Endothelial cell of umbilical vein (primary cell): ENCODE results near the gene MAX. TPM values are rescaled to one million over a fixed set of nuclear protein-coding genes. Genes with fewer than 3 reads are reported as not detected.

ENCODE experiments used
- BruUV-seq: library from RNA; stranded (reverse); fragments of 400-500 nt; replicated peaks from 2 replicates; lab custom pipeline; 2021; lab: Mats Ljungman, UMichigan
- CTCF ChIA-PET: fragments of 300-600, 350-600 bp; sonication (Branson Sonifier 250); formaldehyde crosslinking; loops from one replicate; lab custom pipeline; 2021; ENCODE audit warnings: antibody characterized with exemption, inconsistent platforms; lab: Charles Lee
- POLR2A ChIA-PET: fragments of 300-600, 350-600 bp; sonication (Branson Sonifier 250); formaldehyde crosslinking; loops from one replicate; lab custom pipeline; 2021; ENCODE audit warnings: antibody characterized with exemption, inconsistent platforms; lab: Charles Lee
- DNase-seq: peaks from one replicate; pipeline ENCODE4 v3.0.0-alpha.2; 2011; ENCODE audit warnings: low read depth, low spot score
- FAIRE-seq: peaks from 2 replicates; lab custom pipeline; 2011; peaks lifted over from hg19 to GRCh38; lab: Jason Lieb, UNC
- H2AFZ ChIP-seq: 2 replicates; pipeline ENCODE4 v1.6.0; 2012; ENCODE audit warnings: low read depth, low read length, control low read depth, inconsistent platforms
- H3K27ac ChIP-seq: 2 replicates; pipeline ENCODE4 v1.5.1; 2011; ENCODE audit warnings: low read depth, mild to moderate bottlenecking, control low read depth, low read length, moderate library complexity; ENCODE audit not compliant: insufficient read depth
- H3K27me3 ChIP-seq, 2 experiments: 2 replicates each; pipeline versions ENCODE4 v1.6.0 to v1.6.1; 2011; ENCODE audit warnings: low read length in 2 of 2, mixed read lengths in 1 of 2; ENCODE audit not compliant: control insufficient read depth in 2 of 2, insufficient read depth in 2 of 2
- H3K36me3 ChIP-seq, 2 experiments: 2 replicates in 1 of 2; 3 replicates in 1 of 2; pipeline ENCODE4 v1.5.1; 2011; ENCODE audit warnings: low read length in 2 of 2, mild to moderate bottlenecking in 1 of 2, moderate library complexity in 1 of 2; ENCODE audit not compliant: control insufficient read depth in 2 of 2, insufficient read depth in 2 of 2; ENCODE audit errors: extremely low read depth in 1 of 2
- H3K4me1 ChIP-seq: 3 replicates; pipeline ENCODE4 v1.5.1; 2011; ENCODE audit warnings: mild to moderate bottlenecking, low read length; ENCODE audit not compliant: control insufficient read depth, insufficient read depth; ENCODE audit errors: extremely low read depth
- H3K4me2 ChIP-seq: 2 replicates; pipeline ENCODE4 v1.6.1; 2011; ENCODE audit warnings: low read length, control low read depth, mixed read lengths; ENCODE audit not compliant: insufficient read depth
- H3K4me3 ChIP-seq, 3 experiments: fragments of 200-600 bp in 1 of 3; sonication (generic), shearing (Covaris generic) in 1 of 3; replicated peaks in 1 of 3; 2 replicates each; pipeline ENCODE4 v1.5.1; 2011 to 2016; ENCODE audit warnings: control low read depth in 3 of 3, low read length in 3 of 3, mild to moderate bottlenecking in 2 of 3, inconsistent platforms in 1 of 3, low read depth in 1 of 3, moderate library complexity in 1 of 3; ENCODE audit not compliant: insufficient read depth in 1 of 3
- H3K79me2 ChIP-seq: 2 replicates; pipeline ENCODE4 v1.6.0; 2012; ENCODE audit warnings: low read length, inconsistent platforms; ENCODE audit not compliant: control insufficient read depth, insufficient read depth
- H3K9ac ChIP-seq: replicated peaks from 2 replicates; pipeline ENCODE3; 2011; ENCODE audit warnings: low read length, control low read depth; ENCODE audit not compliant: insufficient read depth; ENCODE audit errors: extremely low read depth
- H3K9me1 ChIP-seq: replicated peaks from 3 replicates; pipeline ENCODE4 v1.6.0; 2011; ENCODE audit warnings: mild to moderate bottlenecking, low read length; ENCODE audit not compliant: control insufficient read depth, insufficient read depth; ENCODE audit errors: extremely low read depth
- H3K9me3 ChIP-seq: replicated peaks from 2 replicates; pipeline ENCODE4 v1.5.1; 2012; ENCODE audit warnings: low read length, inconsistent platforms; ENCODE audit not compliant: control insufficient read depth, insufficient read depth
- H4K20me1 ChIP-seq: replicated peaks from 2 replicates; pipeline ENCODE3; 2011; ENCODE audit warnings: mild to moderate bottlenecking, low read length; ENCODE audit not compliant: control insufficient read depth, insufficient read depth; ENCODE audit errors: extremely low read depth
- EZH2 ChIP-seq: IDR thresholded peaks from 2 replicates; pipeline ENCODE4 v1.6.1; 2012; ENCODE audit warnings: borderline replicate concordance, low read depth, mild to moderate bottlenecking, moderate library complexity, low read length, inconsistent platforms; ENCODE audit not compliant: severe bottlenecking
- FOS ChIP-seq: IDR thresholded peaks from 2 replicates; pipeline ENCODE4 v1.6.1; 2011; ENCODE audit warnings: mild to moderate bottlenecking, low read length, moderate library complexity, borderline replicate concordance; ENCODE audit not compliant: insufficient read depth
- GATA2 ChIP-seq: IDR thresholded peaks from 2 replicates; pipeline ENCODE4 v1.7.0; 2011; ENCODE audit warnings: low read depth, mild to moderate bottlenecking, moderate library complexity, mixed read lengths, low read length; ENCODE audit not compliant: insufficient read length, insufficient read depth
- JUN ChIP-seq: IDR thresholded peaks from 2 replicates; pipeline ENCODE4 v1.6.1; 2011; ENCODE audit warnings: borderline replicate concordance, low read depth; ENCODE audit not compliant: insufficient read length, insufficient read depth
- MYC ChIP-seq: IDR thresholded peaks from one replicate; pipeline ENCODE4 v1.6.1; 2011; ENCODE audit warnings: mild to moderate bottlenecking, low read depth, low read length
- POLR2A ChIP-seq: IDR thresholded peaks from 2 replicates; pipeline ENCODE4 v1.6.1; 2012; ENCODE audit warnings: low read depth, mild to moderate bottlenecking, control low read depth, low read length
- POLR2AphosphoS5 ChIP-seq: IDR thresholded peaks from 2 replicates; pipeline ENCODE4 v1.6.1; 2012; ENCODE audit warnings: low read depth, mild to moderate bottlenecking, control low read depth, low read length, moderate library complexity; ENCODE audit not compliant: insufficient read depth
- dilution Hi-C: fragments of 300-500 bp; cut with MboI; formaldehyde crosslinking; loops from one replicate; pipeline ENCODE4 v1.15.0; 2019; ENCODE audit warnings: low sequenced_read_pairs; ENCODE audit not compliant: extremely low pct_ligation_motif_present
- intact Hi-C: fragments of 100-400 bp; cut with micrococcal nuclease; formaldehyde crosslinking; loops from one replicate; pipeline ENCODE4 v1.10.0; 2022
- polyA plus RNA-seq, 4 experiments: library from polyadenylated mRNA; depleted of rRNA in 3 of 4; stranded (reverse) in 3 of 4; unstranded in 1 of 4; fragments of >200 nt; gene quantifications; 2 replicates each; pipeline versions ENCODE4 v1.2.1 to v1.2.3, GENCODE V29; 2011 to 2012; ENCODE audit warnings: missing spikeins in 1 of 4
- total RNA-seq: library from RNA; stranded (reverse); gene quantifications from 2 replicates; pipeline ENCODE4 v1.2.3, GENCODE V29; 2021
- TF ChIP-seq, protein P1 (sequence below): IDR thresholded peaks from 2 replicates; pipeline ENCODE4 v1.6.1; 2011; ENCODE audit not compliant: insufficient read depth, insufficient read length
- TF ChIP-seq, protein P2 (sequence below), 2 donors: IDR thresholded peaks; 1 replicate in 1 of 2; 2 replicates in 1 of 2; pipeline ENCODE4 v1.5.1; 2011; ENCODE audit warnings: low read length in 2 of 2, mild to moderate bottlenecking in 2 of 2, moderate library complexity in 2 of 2, control low read depth in 1 of 2, inconsistent platforms in 1 of 2, low read depth in 1 of 2; ENCODE audit not compliant: insufficient read depth in 1 of 2; ENCODE audit errors: extremely low read depth in 1 of 2

Gene MAX
- total and polyA plus RNA-seq, 2 donors (not counting 3 experiments of a cell fraction or from before 2014, with no cell fraction given): 70.1 to 79.5 TPM

DNA sequence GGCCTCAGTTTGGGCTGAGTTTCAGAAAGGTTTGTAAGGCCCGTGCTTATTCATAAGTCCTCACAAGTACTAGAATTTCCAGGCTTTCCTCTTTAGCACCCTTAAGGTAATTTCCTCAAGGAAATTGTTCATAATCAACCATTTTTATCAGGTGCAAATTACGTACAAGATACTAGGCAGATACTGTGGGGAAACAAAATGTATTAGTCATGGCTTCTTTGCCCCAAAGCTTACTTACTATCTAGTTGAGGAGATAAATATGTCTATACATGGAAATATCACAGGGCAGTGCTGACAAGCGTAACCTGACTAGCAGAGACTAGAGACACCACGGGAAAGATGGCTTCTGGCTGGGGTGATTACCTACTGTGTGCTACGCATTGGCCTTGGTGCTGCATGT is 22.5 kb downstream of the MAX start:
- Histone ChIP-seq H3K4me2 (no peak overlapping the region), H3K4me1 (peaks cover 15% of the 10 kb centered on the region), H2AFZ (no peak overlapping the region), H3K4me3 (no peak overlapping the region), H3K79me2 (peaks cover 18% of the 10 kb centered on the region), H3K27me3 (no peaks in the 10 kb centered on the region), H3K9me1 (no peaks in the 10 kb centered on the region), H3K27ac (no peak overlapping the region), H3K9me3 (no peaks in the 10 kb centered on the region), H3K9ac (no peak overlapping the region), H4K20me1 (no peaks in the 10 kb centered on the region), H3K36me3 (peaks cover 23 to 35% of the 10 kb centered on the region in 2 experiments)
- CTCF ChIA-PET: interaction anchor here (1.0 kb wide), 2 partner anchors 60 to 93 kb away, joined by 3 to 4 read pairs; no protein-coding TSS in a partner anchor
- BruUV-seq: no TSS peak
- no peak for TF ChIP-seq GATA2
- TF ChIP-seq, protein P1, sequence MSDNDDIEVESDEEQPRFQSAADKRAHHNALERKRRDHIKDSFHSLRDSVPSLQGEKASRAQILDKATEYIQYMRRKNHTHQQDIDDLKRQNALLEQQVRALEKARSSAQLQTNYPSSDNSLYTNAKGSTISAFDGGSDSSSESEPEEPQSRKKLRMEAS: no peak
- no peak for TF ChIP-seq EZH2
- TF ChIP-seq POLR2A: no peak
- TF ChIP-seq FOS: no peak
- TF ChIP-seq JUN: no peak
- TF ChIP-seq, protein P2, sequence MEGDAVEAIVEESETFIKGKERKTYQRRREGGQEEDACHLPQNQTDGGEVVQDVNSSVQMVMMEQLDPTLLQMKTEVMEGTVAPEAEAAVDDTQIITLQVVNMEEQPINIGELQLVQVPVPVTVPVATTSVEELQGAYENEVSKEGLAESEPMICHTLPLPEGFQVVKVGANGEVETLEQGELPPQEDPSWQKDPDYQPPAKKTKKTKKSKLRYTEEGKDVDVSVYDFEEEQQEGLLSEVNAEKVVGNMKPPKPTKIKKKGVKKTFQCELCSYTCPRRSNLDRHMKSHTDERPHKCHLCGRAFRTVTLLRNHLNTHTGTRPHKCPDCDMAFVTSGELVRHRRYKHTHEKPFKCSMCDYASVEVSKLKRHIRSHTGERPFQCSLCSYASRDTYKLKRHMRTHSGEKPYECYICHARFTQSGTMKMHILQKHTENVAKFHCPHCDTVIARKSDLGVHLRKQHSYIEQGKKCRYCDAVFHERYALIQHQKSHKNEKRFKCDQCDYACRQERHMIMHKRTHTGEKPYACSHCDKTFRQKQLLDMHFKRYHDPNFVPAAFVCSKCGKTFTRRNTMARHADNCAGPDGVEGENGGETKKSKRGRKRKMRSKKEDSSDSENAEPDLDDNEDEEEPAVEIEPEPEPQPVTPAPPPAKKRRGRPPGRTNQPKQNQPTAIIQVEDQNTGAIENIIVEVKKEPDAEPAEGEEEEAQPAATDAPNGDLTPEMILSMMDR (IDR thresholded peaks at IDR 0.05; ENCODE audit: extremely low read depth in 1 of 2, insufficient read depth in 1 of 2, low read depth in 1 of 2, low read length in 2 of 2): no peak
- no peak for TF ChIP-seq POLR2AphosphoS5
- no peak for TF ChIP-seq MYC
- peak; percentile 40 for DNase-seq
- POLR2A ChIA-PET: no interaction called here
- dilution Hi-C loops: no loop called here
- intact Hi-C loops: no loop called here
- no peak for FAIRE-seq
